GM19452 (cell line): Measurements from ENCODE around the gene C2CD4A.

Experiments used
- ATAC-seq: cut with Tn5 transposase; IDR thresholded peaks from one replicate; pipeline ENCODE4 v1.9.1; 2021; ENCODE audit not compliant: unreplicated experiment

C2CD4A gene

DNA sequence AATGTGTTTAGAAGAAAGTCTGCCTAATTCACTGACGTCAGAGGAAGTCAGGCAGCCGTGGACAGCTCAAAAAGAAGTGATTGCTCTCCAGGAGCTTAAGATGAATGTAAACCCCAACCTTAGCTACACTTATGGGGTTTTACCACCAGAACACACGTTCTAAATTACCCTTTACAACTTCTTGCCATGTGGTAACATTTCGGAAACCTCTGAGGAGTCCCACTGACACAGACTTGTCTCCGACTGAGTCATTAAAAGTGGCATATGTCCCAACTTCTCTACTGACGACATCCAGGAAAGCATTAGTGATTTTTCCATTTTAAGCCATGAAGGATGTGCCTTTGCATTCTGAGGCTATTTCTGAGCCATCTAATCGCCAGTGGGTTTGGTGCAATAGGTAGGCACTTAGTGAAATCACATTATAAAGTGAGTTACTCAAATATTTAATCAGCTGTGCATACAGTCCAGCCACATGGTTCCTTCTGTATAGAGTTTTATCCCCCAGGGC is 32.4 kb downstream of the C2CD4A start:
- no peak for ATAC-seq

DNA sequence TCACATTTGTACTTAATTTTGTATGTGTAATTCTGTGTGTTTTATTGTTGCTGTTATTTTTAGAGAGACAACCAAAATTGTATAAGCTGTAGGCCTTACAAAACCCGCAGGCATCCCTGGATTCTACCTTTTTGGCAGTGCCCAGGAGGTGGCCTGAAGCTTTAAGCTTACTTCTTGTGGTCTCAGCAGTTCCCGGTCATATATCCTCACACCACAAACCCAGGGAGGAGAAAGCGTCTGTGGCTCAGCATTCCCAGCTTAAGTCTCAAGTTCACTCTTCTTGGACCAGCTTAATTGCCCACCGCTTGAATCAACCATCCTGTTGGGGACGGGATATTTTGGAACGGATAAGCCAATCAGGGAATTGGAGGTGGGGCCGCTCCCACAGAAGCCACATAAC is 36.7 kb downstream of the C2CD4A start:
- no peak for ATAC-seq

DNA sequence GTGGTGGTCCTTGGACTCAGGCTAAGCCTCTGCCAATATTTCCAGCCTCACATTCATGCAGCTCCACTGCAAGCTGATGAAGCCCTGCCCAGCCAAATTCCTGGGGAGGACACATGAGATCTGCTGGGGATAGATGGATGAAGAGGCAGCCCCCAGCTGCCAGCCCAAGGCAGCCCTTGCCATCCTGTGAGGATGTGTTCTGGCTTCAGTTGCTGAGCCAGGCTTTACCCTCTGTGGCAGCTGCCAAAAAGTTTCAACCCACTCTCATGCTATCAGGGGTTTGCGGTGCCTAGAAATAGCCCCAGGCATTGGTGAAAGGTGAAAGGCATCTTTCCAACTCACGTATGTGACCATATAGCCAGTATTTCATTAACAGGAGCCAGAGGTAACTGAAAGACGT is 37.6 kb downstream of the C2CD4A start:
- no peak for ATAC-seq

DNA sequence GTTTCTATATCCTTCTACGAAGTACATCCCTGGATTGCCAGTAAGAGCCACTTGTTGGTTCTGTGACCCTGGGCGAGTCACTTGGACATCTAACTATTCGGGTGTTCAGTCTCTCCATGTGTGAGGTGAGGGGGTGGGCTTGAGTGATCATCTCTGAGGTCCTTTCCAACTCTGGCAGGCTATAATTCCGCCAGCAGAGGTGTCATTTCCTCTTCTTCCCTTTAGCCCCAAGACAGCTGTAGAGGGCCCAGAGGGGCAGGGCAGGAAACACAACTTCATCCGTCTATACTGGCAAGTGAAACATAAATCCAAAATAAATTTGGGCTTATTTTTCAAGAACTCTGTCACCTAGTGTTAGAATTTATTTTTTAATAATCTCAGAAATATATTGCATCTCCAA is 38.1 kb downstream of the C2CD4A start:
- ATAC-seq, result no peak

- ATAC-seq, result no peak
These were observed 38.5 kb downstream of the C2CD4A start for GRCh38 chr15:62105266-62105665.

- ATAC-seq, result no peak
These were observed 39.3 kb downstream of the C2CD4A start for GRCh38 chr15:62106096-62106495.

DNA sequence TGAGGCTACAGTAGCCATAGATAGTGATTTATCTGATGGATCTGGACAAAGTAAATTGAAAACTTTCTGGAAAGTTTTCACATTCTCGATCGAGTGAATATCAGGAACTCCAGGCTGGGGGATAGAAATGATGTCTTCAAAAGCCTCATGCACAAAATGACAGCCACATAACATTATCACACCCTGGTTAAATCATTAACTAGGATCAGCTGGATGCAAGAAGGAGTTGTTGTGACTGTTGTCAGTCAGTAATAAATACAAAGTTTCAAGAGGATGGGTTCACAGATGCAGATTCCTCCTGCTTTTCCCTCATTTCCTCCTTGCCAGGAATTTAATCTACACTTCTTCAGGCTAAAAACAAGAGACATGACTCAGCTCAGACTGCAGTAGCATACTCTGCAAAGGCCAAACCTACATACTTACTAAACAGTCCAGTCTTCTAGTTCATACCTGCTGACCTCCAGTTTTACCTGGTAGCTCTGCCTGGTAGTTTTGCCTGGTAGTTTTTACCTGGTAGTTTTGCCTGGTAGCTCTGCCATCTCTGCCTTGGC is 40.9 kb downstream of the C2CD4A start:
- ATAC-seq, result no peak

- no peak for ATAC-seq
These were observed 41.6 kb downstream of the C2CD4A start for GRCh38 chr15:62108411-62108810.

GRCh38 chr15:62109437-62109836 is 42.7 kb downstream of the C2CD4A start:
- no peak for ATAC-seq

GRCh38 chr15:62109982-62110851 is 43.4 kb downstream of the C2CD4A start:
- no peak for ATAC-seq

DNA sequence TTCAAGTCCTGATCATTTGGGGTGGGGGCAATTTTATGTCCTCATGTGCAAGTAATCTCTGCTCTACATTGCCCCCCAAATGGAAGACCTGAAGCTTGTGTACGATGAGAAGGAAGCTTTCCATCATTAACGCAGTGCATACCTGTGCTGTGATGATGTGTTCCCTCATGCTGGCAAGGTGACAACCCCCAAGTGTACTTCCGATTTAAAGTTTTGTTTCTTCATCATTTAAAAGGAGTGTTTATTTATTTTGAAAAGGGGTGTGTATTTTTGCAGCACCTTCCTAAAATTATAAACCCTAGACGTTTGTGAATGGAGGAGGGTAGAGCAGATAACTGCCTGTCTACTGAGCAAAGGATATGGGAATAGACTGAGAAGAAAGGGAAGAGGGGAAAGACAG is 45.3 kb downstream of the C2CD4A start:
- no peak for ATAC-seq

- no peak for ATAC-seq
These were observed 46.1 kb downstream of the C2CD4A start for GRCh38 chr15:62112616-62113593.

DNA sequence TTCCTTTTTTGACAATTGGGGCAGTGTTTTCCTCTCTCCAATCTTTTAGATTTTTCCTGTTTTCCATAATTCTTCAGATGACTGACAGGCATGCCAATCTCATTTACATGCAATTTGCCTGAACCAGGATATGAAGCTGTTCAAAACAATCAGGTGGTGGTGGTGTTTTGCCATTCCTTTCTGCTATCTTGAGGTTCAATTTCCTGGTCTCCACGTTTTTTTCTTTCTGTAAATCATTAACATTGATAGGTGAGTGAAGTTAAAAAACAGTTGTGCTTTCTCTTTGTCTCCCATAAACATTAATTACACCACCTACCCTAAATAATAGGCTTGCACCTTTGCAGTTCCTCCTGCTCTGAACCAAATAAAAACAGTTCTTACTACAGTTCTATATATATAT is 49.1 kb downstream of the C2CD4A start:
- no peak for ATAC-seq

DNA sequence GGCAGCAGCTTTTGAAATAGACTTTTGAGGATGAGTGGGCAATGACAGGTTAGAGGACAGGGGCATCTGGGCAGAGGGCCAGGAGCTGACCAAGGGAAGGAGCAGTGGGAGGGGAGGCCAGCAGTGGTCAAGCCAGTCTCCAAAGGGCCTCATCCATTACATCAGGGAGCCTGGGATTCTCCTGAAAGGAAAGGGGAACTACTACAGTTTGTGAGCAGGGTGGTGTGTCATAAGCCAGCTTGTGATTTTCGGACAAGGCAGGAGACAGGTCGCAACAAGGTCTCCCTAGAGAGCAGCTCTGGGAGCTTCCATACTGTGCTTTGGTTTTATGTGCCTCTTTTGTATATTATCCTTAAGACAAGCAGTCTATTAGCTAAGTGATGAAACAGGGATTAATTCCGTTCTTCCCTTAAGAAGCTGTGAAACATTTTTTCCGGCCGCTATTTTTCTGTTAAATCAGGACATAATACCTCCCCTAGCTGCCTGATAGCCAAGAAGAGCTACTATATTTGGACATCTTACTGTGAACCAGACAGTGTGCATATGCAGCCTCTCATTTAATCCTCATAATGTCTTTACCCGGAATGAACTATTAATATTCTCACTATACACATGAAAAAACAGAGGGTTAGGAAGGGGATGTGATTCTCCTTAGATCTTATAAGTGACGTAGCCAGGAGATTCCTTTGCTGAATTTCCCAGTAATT is 51.9 kb downstream of the C2CD4A start:
- no peak for ATAC-seq

- ATAC-seq, result no peak
These were observed 52.6 kb downstream of the C2CD4A start for GRCh38 chr15:62119227-62119864.

DNA sequence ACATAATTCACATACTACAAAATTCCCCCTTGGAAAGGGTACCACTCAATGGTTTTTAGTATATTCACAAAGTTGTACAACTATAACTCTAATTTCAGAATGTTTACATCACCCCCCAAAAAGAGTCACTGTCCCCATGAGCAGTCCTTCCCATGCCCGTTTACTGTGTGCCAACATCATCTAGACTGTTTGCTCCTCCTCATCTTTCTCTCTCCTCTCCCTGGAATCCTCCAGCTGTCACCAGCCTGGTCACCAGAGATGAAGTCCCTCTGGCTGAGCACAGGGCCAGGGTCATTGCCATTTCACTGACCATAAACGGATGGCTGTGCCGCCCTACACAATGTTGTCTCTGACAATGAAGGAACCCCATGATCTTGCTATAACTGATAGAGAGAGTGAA is 53.1 kb downstream of the C2CD4A start:
- ATAC-seq, result no peak
